Stimulated activated CD4-positive, alpha-beta T cell treated with anti-CD3 and anti-CD28 coated beads, Interleukin-1b, Interleukin-23, amount 100 ng/mL, for 1 hour (primary cell): Measurements from ENCODE around the gene CSNK2A2.

Experiments
- DNase-seq, 2 donors: peaks; one replicate each; pipeline ENCODE4 v3.0.0-alpha.2; 2020; ENCODE audit warnings: low read depth in 2 of 2

CSNK2A2 gene

DNA sequence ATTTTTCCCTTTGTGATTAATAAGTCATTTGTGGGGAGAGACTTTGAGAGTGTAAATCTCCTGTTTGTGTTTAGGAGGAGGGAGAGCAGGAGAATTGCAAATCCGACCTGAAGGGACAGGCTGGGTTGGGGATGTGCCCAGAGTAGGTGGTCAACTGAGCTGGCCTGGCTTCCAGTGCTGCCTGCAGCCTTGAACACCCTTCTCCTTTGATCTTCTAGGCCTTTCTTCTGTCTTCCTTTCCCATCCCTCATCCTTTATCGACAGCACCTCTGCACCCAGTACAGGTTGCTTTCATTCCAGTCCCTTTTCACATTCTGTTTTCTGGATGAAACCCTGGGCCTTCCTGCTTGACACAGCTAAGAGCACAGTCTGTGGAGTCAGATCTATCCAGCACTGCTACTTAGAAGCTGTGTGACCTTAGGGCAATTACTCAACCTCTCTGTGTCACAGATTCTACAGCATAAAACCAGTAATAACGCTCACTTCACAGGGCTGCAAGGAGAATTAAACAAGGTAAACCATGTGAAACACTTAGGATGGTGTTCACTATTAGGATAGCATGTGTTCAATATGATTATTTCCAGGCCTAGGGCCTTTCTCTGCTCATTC lies 1.0 kb upstream of the CSNK2A2 start:
- no peak for DNase-seq

DNA sequence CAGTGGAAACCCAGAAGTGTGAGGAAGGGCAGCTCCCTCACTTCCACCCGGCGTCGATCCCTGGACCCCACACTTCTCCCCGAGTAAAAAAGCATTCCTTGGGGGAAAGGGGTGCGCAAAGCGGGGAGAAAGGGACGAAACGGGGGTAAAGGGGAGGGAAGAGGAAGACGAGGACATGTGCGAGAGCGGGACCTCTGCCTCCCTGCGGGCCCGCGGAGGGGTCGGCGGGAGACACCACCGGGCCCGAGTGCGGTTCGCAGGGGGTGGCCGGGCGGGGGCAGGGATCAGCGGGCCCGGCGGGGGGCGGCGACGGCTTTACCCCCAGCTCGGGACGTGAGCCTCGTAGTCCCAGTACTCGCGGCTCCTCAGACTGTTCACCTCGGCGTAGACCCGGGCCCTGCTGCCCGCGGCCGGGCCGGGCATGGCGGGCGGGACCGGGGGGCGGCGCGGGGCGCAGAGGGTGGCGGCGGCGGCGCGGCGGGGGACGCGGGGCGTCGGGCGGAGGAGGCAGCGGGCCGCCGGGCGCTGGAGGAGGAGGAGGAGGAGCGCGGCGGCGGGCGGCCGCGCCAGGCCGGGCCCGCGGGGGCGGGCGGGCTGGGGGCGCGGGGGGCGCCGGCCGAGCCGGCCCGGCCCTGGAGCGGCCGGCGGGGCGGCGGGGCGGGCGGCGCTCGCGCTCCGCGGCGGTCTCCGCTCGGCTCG lies 443 bp downstream of the CSNK2A2 start:
- no peak for DNase-seq

DNA sequence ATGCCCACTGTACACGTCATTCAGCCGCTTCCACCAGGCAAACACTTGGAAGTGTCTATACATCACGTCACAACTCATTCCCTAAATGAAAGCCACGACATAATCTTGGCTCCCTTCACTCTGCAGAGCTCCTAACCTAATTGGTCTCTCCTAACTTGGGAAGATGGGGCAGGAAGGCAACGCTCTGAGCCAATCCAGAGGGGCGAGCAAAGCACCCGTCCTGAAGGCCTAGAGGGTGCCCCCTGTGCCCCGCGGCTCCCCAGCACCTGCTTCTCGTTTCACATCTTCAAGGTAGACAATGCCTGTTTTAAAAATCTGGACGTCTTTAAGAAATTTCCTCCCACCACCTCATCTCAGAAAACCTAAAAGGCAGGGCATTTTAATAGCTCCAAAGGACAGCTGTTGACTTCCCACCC lies 1.0 kb downstream of the CSNK2A2 start:
- no peak for DNase-seq

- no peak for DNase-seq
Observed at GRCh38 chr16:58195771-58196170, 2.1 kb downstream of the CSNK2A2 start.

- DNase-seq = no peak
Observed at GRCh38 chr16:58195344-58195743, 2.6 kb downstream of the CSNK2A2 start.

DNA sequence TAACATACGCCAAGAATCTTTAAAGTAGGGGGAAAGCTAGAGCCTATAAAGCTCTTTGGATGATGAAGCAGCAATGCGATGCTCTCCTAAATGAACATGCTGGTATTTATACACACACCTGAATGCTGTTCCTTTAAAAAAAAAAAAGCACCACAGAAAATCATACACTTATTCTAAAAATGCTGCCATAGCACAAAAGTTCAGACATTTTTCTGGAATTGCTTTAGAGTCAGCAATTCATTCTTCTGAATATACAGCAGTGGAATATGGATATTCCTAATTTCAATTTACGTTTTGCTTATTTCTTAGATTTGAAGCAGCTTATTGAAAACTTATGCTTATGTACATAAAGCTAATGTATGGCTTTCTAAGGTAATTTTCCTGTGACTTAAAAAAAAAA lies 3.1 kb downstream of the CSNK2A2 start:
- no peak for DNase-seq

GRCh38 chr16:58187665-58188421 lies 10.1 kb downstream of the CSNK2A2 start:
- DNase-seq = no peak

DNA sequence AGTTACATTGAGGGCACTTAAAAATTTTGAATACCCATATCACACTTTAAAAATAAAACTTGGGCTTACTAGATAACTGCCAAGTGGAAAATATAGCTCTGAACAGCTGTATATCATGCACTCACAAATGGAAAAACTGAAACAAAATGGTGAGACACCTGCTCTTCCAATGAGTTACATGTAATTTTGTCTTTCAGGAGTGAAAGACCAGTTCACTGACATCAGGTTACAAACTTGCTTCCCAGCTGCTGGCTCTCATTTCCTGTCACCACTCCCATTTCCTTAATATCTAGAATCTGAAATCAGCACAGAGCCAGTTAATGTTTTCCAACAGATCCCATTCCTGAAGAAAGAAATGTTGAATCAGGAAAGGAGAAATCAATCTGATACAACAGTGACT lies 10.8 kb downstream of the CSNK2A2 start:
- DNase-seq = no peak

GRCh38 chr16:58186176-58186944 lies 11.5 kb downstream of the CSNK2A2 start:
- no peak for DNase-seq

- DNase-seq = no peak
Observed at GRCh38 chr16:58177353-58177710, 20.6 kb downstream of the CSNK2A2 start.

DNA sequence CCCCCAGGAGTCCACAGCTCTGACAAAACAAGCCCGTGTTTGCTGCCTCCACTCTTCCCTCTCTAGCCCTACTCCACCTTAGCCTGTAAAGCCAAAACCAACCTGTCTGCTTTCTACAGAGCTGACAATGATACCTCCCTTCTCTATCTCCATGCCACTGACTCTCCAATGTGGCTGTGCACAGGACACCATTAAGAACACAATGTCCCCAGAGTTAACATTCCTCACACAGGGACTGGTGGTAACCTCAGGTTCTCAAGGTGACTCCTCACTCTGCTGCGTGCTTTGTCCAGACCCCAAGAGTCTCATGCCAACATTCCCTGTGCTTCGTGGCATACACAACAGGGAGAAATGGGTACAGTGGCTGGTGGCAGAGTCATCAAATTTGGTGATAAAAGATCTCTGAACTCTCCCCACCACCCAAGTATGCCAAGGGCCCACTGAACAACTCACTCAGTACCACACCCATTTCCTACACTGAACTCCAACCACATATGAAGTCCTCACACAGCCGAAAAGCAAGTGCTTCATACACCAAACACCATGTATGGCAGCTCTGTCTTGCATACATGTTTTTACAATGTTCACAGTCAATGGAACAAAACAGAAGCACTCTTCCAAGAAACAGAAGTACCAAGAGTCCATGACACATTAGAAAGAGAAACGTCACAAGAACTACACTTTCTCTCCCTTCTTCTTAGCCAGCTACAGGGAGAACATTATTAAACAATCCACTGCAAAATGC lies 21.1 kb downstream of the CSNK2A2 start:
- DNase-seq = no peak

- no peak for DNase-seq
Observed at GRCh38 chr16:58170223-58170622, 27.7 kb downstream of the CSNK2A2 start.

- DNase-seq = no peak
Observed at GRCh38 chr16:58160855-58161254, 37.1 kb downstream of the CSNK2A2 start.

- no peak for DNase-seq
Observed at GRCh38 chr16:58158725-58159124, 39.2 kb downstream of the CSNK2A2 start.

- no peak for DNase-seq
Observed at GRCh38 chr16:58157951-58158540, 39.9 kb downstream of the CSNK2A2 start.

DNA sequence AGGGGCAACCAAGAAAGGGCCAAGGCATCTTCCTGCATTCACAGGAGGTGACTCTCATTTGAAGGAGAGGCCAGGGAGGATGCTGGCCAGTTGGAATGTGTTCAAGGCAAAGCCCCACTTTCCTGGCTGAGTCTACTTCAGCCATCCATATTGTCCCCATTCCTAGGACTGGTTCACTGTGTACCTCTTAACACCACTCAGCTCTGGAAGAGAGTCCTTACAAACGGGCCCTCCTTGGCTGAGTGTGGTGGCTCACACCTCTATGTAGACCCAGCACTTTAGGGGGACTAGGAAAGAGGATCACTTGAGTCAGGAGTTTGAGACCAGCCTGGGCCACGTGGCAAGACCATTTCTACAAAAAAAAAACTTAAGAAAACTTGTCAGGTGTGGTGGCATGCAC lies 40.7 kb downstream of the CSNK2A2 start:
- no peak for DNase-seq

DNA sequence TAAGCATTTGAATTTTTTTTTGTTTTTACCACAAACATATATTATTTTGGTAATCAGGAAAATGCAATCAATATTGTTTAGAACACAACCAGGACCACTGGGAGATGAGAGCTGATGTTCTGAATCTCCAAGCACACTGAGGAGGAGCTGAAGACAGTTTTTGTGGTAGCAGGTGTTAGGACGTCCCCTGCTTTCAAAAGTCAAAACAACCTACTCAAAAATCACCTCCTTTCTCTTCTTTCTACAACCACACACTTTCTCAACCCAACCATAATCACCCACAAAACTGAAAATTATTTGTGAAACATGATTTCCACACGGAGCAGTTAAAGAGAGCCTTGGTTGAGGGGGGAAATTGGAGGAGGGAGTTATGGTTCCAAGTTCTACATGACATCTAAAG lies 42.1 kb downstream of the CSNK2A2 start:
- DNase-seq = no peak

DNA sequence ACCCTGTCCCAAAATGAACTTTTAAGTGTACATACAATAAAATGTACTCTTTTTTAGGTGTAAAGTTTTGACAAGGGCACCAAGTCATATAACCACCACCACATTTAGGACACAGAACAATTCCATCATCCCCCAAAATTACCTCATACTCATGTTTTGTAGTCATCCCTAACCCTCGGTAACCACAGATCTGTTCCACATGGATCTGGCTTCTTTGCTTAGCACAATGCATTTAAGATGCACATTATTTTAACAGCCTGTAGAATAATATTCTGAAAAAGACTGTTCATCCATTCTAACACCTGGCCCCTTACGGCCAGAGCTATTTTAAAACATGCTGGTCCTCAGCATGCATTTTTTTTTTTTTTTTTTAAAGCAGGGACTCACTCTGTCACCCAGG lies 43.6 kb downstream of the CSNK2A2 start:
- no peak for DNase-seq

DNA sequence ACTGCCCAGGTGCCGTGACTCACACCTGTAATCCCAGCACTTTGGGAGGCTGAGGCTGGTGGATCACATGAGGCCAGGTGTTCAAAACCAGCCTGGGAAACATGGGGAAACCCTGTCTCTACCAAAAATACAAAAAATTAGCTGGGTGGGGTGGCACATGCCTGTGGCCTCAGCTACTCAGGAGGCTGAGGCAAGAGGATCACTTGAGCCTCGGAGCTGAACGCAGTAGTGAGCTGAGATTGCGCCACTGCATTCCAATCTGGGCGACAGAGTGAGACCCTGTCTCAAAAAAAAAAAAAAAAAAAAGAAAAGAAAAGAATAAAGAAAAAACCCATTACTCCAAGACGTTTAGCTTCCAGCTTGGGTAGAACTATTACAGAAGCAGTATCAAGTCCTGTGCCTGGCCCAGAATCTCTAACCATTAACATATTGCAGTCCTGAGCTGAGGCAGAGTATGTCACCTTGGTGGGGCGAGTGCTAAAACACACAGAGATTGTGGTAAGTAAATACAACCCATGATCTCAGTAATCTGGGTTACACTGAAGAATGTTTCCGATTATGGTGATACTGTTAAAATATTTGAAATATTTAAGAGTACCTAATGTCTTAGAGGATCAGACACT lies 45.5 kb downstream of the CSNK2A2 start:
- no peak for DNase-seq

DNA sequence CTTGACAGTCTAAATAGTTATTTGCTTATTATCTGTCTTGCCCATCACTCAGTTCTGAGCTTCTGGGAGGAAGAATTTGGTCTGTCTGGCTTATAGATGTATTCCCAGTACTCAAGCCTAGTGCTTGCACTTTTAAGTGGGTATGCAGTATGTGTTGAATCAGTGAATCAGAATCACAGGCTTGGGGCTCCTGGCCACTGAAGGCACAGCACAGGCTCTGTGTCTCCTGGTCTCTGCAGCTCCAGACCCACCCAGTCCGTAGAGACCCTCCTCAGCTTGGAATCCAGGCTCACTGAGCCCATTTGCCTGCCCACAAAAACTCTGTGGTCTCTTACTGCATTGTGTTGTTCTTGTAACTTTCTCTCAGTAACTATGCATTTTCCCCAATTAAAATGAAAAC lies 49.4 kb downstream of the CSNK2A2 start:
- DNase-seq = no peak

GRCh38 chr16:58148099-58148498 lies 49.8 kb downstream of the CSNK2A2 start:
- no peak for DNase-seq
